ENCODE results near the gene LPP. TPM values are rescaled to one million over a fixed set of nuclear protein-coding genes. Genes with fewer than 3 reads are reported as not detected.
"Not testable (repeated sequence)": the region's sequence is repeated elsewhere in the genome, so short reads cannot be mapped to it uniquely, and the experiment has no call there.

The LPP gene
- total RNA-seq, 3 donors from 2014 or later, result 262 to 816 (median 325) TPM

- no peaks in the 10 kb centered on the region for H3K4me1 ChIP-seq (ENCODE audit: low read depth)
- TF ChIP-seq, protein P1, sequence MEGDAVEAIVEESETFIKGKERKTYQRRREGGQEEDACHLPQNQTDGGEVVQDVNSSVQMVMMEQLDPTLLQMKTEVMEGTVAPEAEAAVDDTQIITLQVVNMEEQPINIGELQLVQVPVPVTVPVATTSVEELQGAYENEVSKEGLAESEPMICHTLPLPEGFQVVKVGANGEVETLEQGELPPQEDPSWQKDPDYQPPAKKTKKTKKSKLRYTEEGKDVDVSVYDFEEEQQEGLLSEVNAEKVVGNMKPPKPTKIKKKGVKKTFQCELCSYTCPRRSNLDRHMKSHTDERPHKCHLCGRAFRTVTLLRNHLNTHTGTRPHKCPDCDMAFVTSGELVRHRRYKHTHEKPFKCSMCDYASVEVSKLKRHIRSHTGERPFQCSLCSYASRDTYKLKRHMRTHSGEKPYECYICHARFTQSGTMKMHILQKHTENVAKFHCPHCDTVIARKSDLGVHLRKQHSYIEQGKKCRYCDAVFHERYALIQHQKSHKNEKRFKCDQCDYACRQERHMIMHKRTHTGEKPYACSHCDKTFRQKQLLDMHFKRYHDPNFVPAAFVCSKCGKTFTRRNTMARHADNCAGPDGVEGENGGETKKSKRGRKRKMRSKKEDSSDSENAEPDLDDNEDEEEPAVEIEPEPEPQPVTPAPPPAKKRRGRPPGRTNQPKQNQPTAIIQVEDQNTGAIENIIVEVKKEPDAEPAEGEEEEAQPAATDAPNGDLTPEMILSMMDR (IDR thresholded peaks at IDR 0.05), result no peak
- H3K36me3 ChIP-seq (ENCODE audit: low read depth), result no peaks in the 10 kb centered on the region
- DNase-seq, result no peak
- no peaks in the 10 kb centered on the region for H3K9me3 ChIP-seq
- H3K4me3 ChIP-seq, result no peak overlapping the region
- peak; percentile 77 for ATAC-seq
- intact Hi-C loops (cut with DNase I, micrococcal nuclease), result no loop called here
These were observed 473.7 kb downstream of the LPP start for GRCh38 chr3:188627652-188628051.

- TF ChIP-seq, protein P1 (IDR thresholded peaks at IDR 0.05), result no peak
- no peaks in the 10 kb centered on the region for H3K36me3 ChIP-seq (ENCODE audit: low read depth)
- intact Hi-C loops (cut with DNase I, micrococcal nuclease), result no loop called here
- no peak for DNase-seq
- peak; percentile 67 for ATAC-seq
- H3K4me3 ChIP-seq, result no peak overlapping the region
- no peaks in the 10 kb centered on the region for H3K9me3 ChIP-seq
- no peaks in the 10 kb centered on the region for H3K4me1 ChIP-seq (ENCODE audit: low read depth)
These were observed 477.5 kb downstream of the LPP start for GRCh38 chr3:188631291-188632010.

DNA sequence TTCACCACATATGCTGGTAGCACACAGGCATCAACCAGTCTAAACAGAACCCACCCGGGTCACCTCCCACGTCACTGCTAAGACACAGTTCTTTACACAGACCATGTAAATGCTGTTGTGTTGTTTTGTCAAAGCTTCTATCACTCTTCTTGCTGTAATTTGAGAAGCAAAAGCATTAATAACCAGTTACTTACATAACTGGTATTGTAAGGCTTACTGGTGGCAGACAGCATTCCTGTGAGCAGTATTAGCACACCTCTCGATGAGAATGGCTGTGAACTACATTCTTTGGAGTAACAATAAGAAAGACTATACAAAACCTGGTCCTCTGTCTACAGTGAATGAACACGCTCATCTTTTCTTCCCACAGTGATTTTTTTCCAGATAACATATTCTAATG lies 479.2 kb downstream of the LPP start:
- DNase-seq (no peak), ATAC-seq (no peak)
- intact Hi-C loops (cut with DNase I, micrococcal nuclease), result no loop called here
- H3K4me3 ChIP-seq, result no peak overlapping the region
- no peaks in the 10 kb centered on the region for H3K9me3 ChIP-seq
- H3K4me1 ChIP-seq (ENCODE audit: low read depth), result no peaks in the 10 kb centered on the region
- no peaks in the 10 kb centered on the region for H3K36me3 ChIP-seq (ENCODE audit: low read depth)
- TF ChIP-seq, protein P1 (IDR thresholded peaks at IDR 0.05), result no peak

- intact Hi-C loops (cut with DNase I, micrococcal nuclease), result no loop called here
- TF ChIP-seq, protein P1 (IDR thresholded peaks at IDR 0.05), result no peak
- no peak for ATAC-seq
- peak in 1 of 3 donors; percentile 13 for DNase-seq
- Histone ChIP-seq H3K9me3 (no peaks in the 10 kb centered on the region), H3K36me3 (ENCODE audit: low read depth) (no peaks in the 10 kb centered on the region), H3K4me3 (no peak overlapping the region), H3K4me1 (ENCODE audit: low read depth) (no peaks in the 10 kb centered on the region)
These were observed 480.3 kb downstream of the LPP start for GRCh38 chr3:188634285-188634684.

DNA sequence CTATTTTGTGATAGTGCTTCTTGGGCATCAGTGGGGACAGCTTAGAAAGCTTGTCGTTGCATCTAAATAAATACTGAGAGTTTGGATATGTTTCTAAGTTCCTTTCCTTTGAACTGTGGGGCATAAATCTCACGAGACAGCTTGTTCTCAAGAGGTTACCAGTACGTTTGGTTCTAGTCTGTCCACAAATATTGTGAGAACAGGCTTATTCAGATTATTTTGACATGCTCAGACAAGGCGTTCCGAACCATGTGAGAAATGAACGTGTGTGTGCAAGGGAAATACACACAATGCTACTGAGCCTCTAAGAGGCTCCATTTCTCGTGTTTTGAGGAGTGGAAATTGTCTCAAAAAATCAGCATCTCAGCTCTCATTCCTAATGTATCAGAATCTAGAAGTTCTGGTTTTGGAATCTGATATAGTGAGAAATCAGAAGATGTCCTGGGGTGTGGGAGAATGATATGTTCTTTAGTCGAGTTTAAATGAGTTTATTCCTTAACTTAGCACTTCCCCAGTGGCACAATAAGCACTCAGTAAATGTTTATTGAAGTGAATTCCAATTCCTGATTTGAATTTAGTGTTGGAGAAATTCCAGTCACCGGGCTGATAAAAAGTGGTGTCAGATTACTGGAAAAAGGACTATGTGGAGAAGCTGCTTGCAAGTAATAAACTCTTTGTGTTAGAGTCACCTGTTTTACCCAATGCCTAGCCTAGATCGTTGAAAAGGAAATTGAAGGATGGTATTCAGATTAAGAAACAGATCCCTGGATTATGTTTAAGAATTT lies 481.5 kb downstream of the LPP start:
- Histone ChIP-seq H3K9me3 (no peaks in the 10 kb centered on the region), H3K4me1 (ENCODE audit: low read depth) (no peaks in the 10 kb centered on the region), H3K36me3 (ENCODE audit: low read depth) (no peaks in the 10 kb centered on the region), H3K4me3 (no peak overlapping the region)
- no peak for DNase-seq
- ATAC-seq, result peak; percentile 22
- TF ChIP-seq, protein P1 (IDR thresholded peaks at IDR 0.05), result no peak
- intact Hi-C loops (cut with DNase I, micrococcal nuclease), result no loop called here

DNA sequence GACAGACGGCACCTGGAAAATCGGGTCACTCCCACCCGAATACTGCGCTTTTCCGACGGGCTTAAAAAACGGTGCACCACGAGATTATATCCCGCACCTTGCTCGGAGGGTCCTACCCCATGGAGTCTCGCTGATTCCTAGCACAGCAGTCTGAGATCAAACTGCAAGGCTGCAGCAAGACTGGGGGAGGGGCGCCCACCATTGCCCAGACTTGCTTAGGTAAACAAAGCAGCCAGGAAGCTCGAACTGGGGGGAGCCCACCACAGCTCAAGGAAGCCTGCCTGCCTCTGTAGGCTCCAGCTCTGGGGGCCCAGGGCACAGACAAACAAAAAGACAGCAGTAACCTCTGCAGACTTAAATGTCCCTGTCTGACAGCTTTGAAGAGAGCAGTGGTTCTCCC lies 482.3 kb downstream of the LPP start:
- H3K4me3 ChIP-seq; H3K4me1 ChIP-seq (ENCODE audit: low read depth); intact Hi-C loops (cut with DNase I, micrococcal nuclease); H3K9me3 ChIP-seq; DNase-seq; H3K36me3 ChIP-seq (ENCODE audit: low read depth); ATAC-seq: not testable (repeated sequence)
